NCI-H187 (cell line): ENCODE data around the gene UGT3A2.
"Not testable (repeated sequence)": the region's sequence is repeated elsewhere in the genome, so short reads cannot be mapped to it uniquely, and the experiment has no call there.

ENCODE experiments used
- DNase-seq, 2 experiments: peaks; one replicate each; lab custom pipeline; 2025; lab: John Stamatoyannopoulos, UW

The UGT3A2 gene

GRCh38 chr5:36052538-36052937 is 14.1 kb downstream of the UGT3A2 start:
- no peak for DNase-seq

DNA sequence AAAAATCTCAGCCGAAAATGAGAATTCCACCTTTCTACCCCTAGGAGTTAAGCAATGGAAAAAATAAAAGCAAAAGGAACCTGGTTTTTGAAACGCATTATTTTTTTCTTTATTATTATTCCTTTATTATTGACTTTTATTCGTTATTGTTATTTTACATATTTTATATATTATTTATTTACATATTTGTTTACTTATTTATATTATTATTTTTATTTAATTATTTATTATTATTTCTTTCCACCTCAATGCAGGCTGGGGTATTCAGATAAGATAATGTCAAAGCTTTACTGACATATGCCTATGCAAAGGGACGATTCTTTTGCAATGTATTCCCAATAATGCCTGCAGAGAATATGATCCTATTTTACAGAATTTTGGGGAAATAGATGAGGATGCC is 16.7 kb downstream of the UGT3A2 start:
- no peak for DNase-seq

- no peak for DNase-seq
Observed at GRCh38 chr5:36047384-36048160, 19.1 kb downstream of the UGT3A2 start.

- no peak for DNase-seq
Observed at GRCh38 chr5:36045895-36046294, 20.8 kb downstream of the UGT3A2 start.

DNA sequence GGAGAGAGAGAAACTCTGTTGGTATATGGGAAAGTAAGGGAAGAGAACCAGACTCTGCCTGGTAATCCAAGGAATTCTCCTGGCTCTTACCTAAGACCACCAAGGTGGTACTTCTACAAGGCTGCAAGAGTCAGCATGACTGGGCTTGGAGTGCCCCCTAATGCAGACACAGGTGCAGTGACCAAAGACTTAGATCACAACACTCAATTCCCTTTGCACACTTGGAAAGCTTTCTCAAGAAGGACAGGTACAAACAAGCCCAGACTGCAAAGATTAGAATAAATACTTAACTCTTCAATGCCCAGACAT is 25.2 kb downstream of the UGT3A2 start:
- DNase-seq, result no peak

- DNase-seq, result peak; percentile 58 to 62
Observed at GRCh38 chr5:36040651-36041536, 25.8 kb downstream of the UGT3A2 start.

DNA sequence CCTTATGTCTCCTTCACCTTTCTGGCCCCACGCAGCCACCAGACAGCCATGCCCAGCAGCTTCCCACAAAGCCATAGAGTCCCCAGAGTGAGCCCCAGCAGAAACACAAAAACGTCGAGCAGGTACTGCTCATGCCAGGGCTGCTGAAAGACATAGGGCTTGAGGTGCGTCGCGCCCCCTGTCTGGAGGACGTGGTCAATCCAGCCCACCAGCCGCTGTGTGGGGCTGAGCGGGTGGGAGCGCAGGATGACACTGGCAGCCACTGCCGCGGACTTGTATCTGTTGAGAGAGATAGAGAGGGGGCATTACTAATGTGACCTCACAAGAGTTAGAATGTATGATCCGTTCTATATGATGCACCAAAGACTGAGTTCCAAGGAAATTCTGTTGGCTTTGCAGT is 31.0 kb downstream of the UGT3A2 start:
- no peak for DNase-seq

DNA sequence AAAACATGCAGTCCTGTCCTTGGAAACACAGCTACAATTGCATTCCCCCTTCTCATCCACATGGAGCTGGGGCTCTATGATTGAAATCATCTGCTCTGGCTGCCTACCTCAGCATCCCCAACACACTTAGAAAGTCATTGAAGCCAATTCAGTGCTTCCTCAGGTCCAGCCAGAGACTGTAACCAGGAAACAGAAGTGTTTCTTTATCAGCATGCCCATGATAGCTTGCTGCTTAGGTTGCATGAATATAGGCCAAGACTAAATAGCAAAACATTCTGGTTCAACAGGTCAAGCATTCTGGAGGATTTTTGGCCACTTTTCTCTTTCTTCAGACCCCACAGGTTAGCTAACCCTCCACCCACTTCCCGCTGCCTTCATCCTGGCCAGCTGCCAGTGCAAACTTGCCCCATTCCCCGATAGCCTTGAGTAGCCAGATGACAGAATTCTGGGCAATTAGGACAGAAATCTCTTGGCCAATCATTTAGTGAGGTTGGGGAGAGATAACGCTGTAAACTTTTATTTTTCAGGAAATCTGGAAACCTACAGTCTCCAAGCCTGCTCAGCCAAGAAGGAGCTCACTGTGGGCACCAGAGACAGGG is 32.0 kb downstream of the UGT3A2 start:
- not testable (repeated sequence) for DNase-seq

- no peak for DNase-seq
Observed at GRCh38 chr5:36033486-36033885, 33.2 kb downstream of the UGT3A2 start.

DNA sequence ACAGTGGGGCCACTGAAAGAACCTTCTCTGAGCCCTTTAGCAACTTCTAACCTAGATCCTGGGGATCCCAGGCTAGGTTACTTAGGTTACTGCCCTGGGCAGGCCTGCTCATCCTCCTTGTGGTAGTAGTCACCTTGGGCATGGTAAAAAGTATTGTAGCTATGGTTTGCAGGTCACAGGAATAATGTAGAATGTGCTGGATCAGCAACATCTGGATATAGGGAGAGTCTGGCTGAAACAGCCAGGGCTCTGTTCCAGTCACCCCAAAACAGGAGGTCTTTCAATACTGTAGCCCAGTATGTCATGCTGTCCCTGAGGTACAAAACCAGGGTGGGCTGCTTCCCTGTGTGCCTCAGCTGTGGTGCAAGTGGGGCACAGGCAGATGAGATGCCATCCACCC is 33.6 kb downstream of the UGT3A2 start:
- DNase-seq, result no peak

- DNase-seq, result no peak
Observed at GRCh38 chr5:36031223-36031622, 35.5 kb downstream of the UGT3A2 start.

- no peak for DNase-seq
Observed at GRCh38 chr5:36029914-36030313, 36.8 kb downstream of the UGT3A2 start.

GRCh38 chr5:36028816-36029465 is 37.7 kb downstream of the UGT3A2 start:
- no peak for DNase-seq

- no peak for DNase-seq
Observed at GRCh38 chr5:36027711-36028110, 39.0 kb downstream of the UGT3A2 start.

GRCh38 chr5:36026706-36027465 is 39.8 kb downstream of the UGT3A2 start:
- DNase-seq, result no peak

GRCh38 chr5:36022246-36022645 is 44.4 kb downstream of the UGT3A2 start:
- DNase-seq, result not testable (repeated sequence)

GRCh38 chr5:36019584-36019983 is 47.1 kb downstream of the UGT3A2 start:
- DNase-seq, result not testable (repeated sequence)

GRCh38 chr5:36017622-36018021 is 49.1 kb downstream of the UGT3A2 start:
- no peak for DNase-seq

DNA sequence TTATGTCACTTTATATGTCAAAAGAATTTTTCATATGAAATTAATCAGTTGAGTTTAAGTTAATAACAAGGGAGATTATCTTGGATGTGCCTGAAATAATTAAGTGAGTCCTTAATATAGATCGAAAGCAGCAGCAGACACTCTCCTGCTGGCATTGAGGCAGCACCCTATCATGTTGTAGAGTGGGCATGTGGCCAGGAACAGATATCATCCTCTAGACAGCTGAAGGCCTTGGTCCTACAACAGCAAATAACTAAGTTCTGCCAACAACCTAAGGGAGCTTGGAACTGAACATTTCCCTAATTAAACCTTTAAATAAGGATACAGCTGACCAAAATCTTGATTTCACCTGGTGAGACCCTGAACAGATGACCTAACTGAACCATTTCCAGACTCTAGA is 49.7 kb downstream of the UGT3A2 start:
- no peak for DNase-seq

- no peak for DNase-seq
Observed at GRCh38 chr5:36013182-36013581, 53.5 kb downstream of the UGT3A2 start.

- DNase-seq, result no peak
Observed at GRCh38 chr5:36009698-36010097, 57.0 kb downstream of the UGT3A2 start.

- no peak for DNase-seq
Observed at GRCh38 chr5:36007366-36007765, 59.3 kb downstream of the UGT3A2 start.
